ENCODE measurements around the gene DCUN1D2.

GRCh38 chr13:113466383-113466782 lies 24.1 kb downstream of the DCUN1D2 start:
- no peak for TF ChIP-seq CTCF (IDR thresholded peaks at IDR 0.05)
- TF ChIP-seq EP300 (IDR thresholded peaks at IDR 0.05) = no peak
- no peak for TF ChIP-seq POLR2AphosphoS5 (IDR thresholded peaks at IDR 0.05)
- TF ChIP-seq POLR2A (IDR thresholded peaks at IDR 0.05; ENCODE audit: low read depth) = no peak

Measured in esophagus muscularis mucosa (tissue), 4 donors.